ENCODE measurements around the gene PIK3AP1. TPM values are rescaled to one million over a fixed set of nuclear protein-coding genes. Genes with fewer than 3 reads are reported as not detected.

PIK3AP1 gene
- total RNA-seq, 1 experiment from 2014 or later = 1.7 TPM

- Histone ChIP-seq H4K8ac (replicated peaks; ENCODE audit: insufficient read length, low read depth, low read length) (no peak overlapping the region), H3K9me3 (ENCODE audit: control insufficient read depth, low read depth, low read length) (no peaks in the 10 kb centered on the region), H3K18ac (ENCODE audit: insufficient read length, low read depth, low read length) (no peak overlapping the region), H3K23me2 (ENCODE audit: insufficient read length, low read depth, low read length, poor library complexity, severe bottlenecking) (no peaks in the 10 kb centered on the region), H3K79me2 (ENCODE audit: insufficient read depth, low read length) (no peaks in the 10 kb centered on the region), H3K23ac (ENCODE audit: insufficient read length, low read depth, low read length) (no peak overlapping the region), H2AK5ac (ENCODE audit: insufficient read length, low read length) (no peak overlapping the region), H2AFZ (ENCODE audit: low read length) (no peak overlapping the region), H2BK15ac (ENCODE audit: low read depth, low read length) (no peak overlapping the region), H3K79me1 (ENCODE audit: insufficient read depth, low read depth, low read length, poor library complexity, severe bottlenecking) (no peaks in the 10 kb centered on the region), H3K27me3 (ENCODE audit: insufficient read depth, low read length) (no peaks in the 10 kb centered on the region), H4K91ac (ENCODE audit: insufficient read length, low read depth, low read length) (no peak overlapping the region), H2BK120ac (ENCODE audit: low read depth, low read length, poor library complexity, severe bottlenecking) (no peak overlapping the region), H3K4me1 (ENCODE audit: insufficient read depth, low read length) (no peaks in the 10 kb centered on the region), H2BK20ac (ENCODE audit: low read depth, low read length, poor library complexity, severe bottlenecking) (no peak overlapping the region), H3K4me2 (ENCODE audit: insufficient read depth, insufficient read length, low read length) (no peak overlapping the region), H3K27ac (ENCODE audit: insufficient read length, low read depth, low read length) (no peak overlapping the region), H2BK12ac (ENCODE audit: insufficient read length, low read depth, low read length) (no peak overlapping the region), H3K9ac (ENCODE audit: extremely low read depth, insufficient read length, low read length) (no peak overlapping the region), H3T11ph (ENCODE audit: low read length) (no peak overlapping the region), H4K5ac (ENCODE audit: insufficient read length, low read depth, low read length) (no peak overlapping the region), H2BK5ac (ENCODE audit: insufficient read length, low read length) (no peak overlapping the region), H4K20me1 (ENCODE audit: control insufficient read depth, insufficient read depth, insufficient read length) (no peaks in the 10 kb centered on the region), H3K14ac (ENCODE audit: insufficient read depth, low read length) (no peak overlapping the region), H3K4ac (ENCODE audit: low read depth, low read length) (no peak overlapping the region), H3K56ac (ENCODE audit: insufficient read length, low read depth, low read length) (no peak overlapping the region)
- no peak for TF ChIP-seq CTCF (conservative IDR thresholded peaks at IDR 0.05)
- H3K9me3 Mint-ChIP-seq = no peaks in the 10 kb centered on the region
- no peaks in the 10 kb centered on the region for H3K27me3 Mint-ChIP-seq (ENCODE audit: low read depth)
- no peak overlapping the region for H3K4me3 Mint-ChIP-seq
- no CpG with 5 or more reads among the region's 6 CpGs for WGBS (ENCODE audit: extremely low coverage, insufficient read length, low lambda C conversion rate)
- H3K27ac Mint-ChIP-seq = no peak overlapping the region
- DNase-seq = no peak
- no peaks in the 10 kb centered on the region for H3K36me3 Mint-ChIP-seq (ENCODE audit: insufficient read depth in 1 of 3, low read depth in 3 of 3)
- H3K4me1 Mint-ChIP-seq = peaks cover 0 to under 1% of the 10 kb centered on the region in 2 experiments; a peak in 1 of 4 replicates
These were observed 98.1 kb downstream of the PIK3AP1 start for GRCh38 chr10:96622013-96622787.

All from H9 (cell line).